Measurements from ENCODE around the gene PRSS23.

PRSS23 gene

DNA sequence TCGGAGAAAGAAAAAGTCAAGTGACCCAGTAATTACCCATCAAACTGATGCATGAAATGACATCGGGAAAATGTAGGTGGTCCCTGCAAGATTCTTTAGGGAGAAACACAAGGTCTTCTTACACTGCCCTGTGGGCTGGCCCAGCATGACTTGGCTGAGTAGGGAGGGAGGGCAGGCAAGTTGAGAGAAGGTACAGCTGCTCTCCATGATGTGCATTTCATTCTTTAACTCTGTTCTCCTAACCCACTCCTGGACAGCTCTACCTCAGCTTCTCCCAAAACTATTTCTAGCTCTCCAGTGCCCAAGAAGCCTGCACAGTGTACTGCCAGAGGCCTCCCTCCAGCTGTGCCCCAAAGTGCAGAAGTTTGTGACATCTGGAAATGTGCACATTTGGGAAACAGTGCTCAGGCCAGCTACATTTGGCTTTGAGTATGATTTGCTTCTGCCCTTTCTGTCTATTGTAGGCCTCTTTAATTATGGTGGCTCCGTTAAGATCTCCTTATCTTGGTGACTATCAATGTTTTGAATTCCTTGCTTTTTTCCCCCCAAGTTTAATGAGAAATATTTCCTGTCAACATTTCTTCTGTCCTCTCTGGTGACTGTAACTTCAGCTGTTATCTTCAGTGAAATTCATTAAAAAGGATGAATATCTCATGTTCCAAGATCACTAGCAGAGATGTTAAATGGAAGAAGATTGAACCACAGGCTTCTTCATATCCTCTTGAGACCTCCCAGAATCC, 26.7 kb upstream of the PRSS23 start:
- no peak for DNase-seq (ENCODE audit: extremely low read depth, insufficient read length)
- TF ChIP-seq, protein P1, sequence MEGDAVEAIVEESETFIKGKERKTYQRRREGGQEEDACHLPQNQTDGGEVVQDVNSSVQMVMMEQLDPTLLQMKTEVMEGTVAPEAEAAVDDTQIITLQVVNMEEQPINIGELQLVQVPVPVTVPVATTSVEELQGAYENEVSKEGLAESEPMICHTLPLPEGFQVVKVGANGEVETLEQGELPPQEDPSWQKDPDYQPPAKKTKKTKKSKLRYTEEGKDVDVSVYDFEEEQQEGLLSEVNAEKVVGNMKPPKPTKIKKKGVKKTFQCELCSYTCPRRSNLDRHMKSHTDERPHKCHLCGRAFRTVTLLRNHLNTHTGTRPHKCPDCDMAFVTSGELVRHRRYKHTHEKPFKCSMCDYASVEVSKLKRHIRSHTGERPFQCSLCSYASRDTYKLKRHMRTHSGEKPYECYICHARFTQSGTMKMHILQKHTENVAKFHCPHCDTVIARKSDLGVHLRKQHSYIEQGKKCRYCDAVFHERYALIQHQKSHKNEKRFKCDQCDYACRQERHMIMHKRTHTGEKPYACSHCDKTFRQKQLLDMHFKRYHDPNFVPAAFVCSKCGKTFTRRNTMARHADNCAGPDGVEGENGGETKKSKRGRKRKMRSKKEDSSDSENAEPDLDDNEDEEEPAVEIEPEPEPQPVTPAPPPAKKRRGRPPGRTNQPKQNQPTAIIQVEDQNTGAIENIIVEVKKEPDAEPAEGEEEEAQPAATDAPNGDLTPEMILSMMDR (IDR thresholded peaks at IDR 0.05; ENCODE audit: insufficient read depth, low read length, poor library complexity, severe bottlenecking): no peak
- no peak overlapping the region for H3K4me3 ChIP-seq (replicated peaks; ENCODE audit: low read depth, low read length)
- no peaks in the 10 kb centered on the region for H3K36me3 ChIP-seq (ENCODE audit: control insufficient read depth, insufficient read depth, low read length)
- H3K27me3 ChIP-seq (replicated peaks; ENCODE audit: control insufficient read depth, insufficient read depth, low read length): no peaks in the 10 kb centered on the region

DNA sequence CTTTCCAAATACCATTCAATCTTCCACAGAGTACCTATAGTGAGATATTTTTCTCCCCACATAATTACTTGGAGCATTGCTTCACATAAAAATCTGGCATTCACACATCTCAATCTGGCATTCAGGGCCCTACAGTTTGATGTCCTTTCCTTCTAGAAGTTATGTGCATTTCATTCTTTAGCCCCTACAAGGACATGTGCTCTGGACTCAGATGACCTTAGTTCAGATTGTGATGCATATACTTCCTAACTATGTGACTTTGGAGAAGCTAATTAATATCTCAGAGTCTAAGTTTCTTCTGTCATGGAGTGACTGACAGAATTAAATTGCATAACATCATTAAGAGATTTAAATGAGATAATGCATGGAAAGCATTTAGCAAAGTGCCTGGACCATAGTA, 25.9 kb upstream of the PRSS23 start:
- TF ChIP-seq, protein P1 (IDR thresholded peaks at IDR 0.05; ENCODE audit: insufficient read depth, low read length, poor library complexity, severe bottlenecking): no peak

DNA sequence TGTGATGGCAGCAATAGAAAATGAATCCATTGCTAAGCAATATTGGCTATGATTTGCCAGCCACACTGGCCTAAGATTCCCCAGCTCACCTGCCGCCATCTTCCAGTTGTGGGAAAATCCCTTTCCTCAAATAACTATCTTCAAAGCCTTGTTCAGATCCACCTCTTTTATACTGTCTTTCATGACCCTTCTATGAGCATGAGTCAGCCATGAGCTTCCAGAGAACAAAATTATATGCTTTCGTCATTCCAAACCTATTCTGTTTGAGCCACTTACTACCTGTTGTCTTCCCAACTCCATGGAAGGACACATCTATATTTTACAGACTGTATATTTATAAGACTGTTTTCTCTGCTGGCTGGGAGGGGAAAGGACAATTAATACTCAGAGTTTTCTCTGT, 25.0 kb upstream of the PRSS23 start:
- no peaks in the 10 kb centered on the region for H3K27me3 ChIP-seq (replicated peaks; ENCODE audit: control insufficient read depth, insufficient read depth, low read length)
- H3K4me3 ChIP-seq (replicated peaks; ENCODE audit: low read depth, low read length): no peak overlapping the region
- TF ChIP-seq, protein P1 (IDR thresholded peaks at IDR 0.05; ENCODE audit: insufficient read depth, low read length, poor library complexity, severe bottlenecking): no peak
- DNase-seq (ENCODE audit: extremely low read depth, insufficient read length): no peak
- no peaks in the 10 kb centered on the region for H3K36me3 ChIP-seq (ENCODE audit: control insufficient read depth, insufficient read depth, low read length)

More for the DNA sequence above, 25.9 kb upstream of the PRSS23 start:
- no peak for DNase-seq (ENCODE audit: extremely low read depth, insufficient read length)
- Histone ChIP-seq H3K27me3 (replicated peaks; ENCODE audit: control insufficient read depth, insufficient read depth, low read length) (no peaks in the 10 kb centered on the region), H3K4me3 (replicated peaks; ENCODE audit: low read depth, low read length) (no peak overlapping the region), H3K36me3 (ENCODE audit: control insufficient read depth, insufficient read depth, low read length) (no peaks in the 10 kb centered on the region)

DNA sequence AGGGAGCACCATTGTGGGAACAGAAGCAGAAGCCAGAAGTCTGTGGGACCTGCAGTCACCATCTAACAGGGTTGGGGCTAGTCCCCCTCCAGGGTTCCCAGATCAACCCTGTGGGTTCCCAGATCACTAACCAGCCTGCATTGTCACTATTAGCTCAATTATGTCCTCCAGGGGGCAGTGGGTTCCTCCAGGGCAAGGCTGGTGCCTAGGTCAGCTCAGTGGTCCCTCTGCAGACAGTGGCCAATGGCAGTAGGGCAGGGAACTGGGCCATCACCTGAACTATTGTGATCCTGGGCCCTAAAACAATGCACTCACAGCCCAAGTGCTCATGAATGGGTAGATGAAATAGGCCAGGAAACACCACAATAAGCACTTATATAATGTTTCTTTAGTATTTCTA, 18.8 kb upstream of the PRSS23 start:
- TF ChIP-seq, protein P1 (IDR thresholded peaks at IDR 0.05; ENCODE audit: insufficient read depth, low read length, poor library complexity, severe bottlenecking): no peak
- Histone ChIP-seq H3K36me3 (ENCODE audit: control insufficient read depth, insufficient read depth, low read length) (no peaks in the 10 kb centered on the region), H3K27me3 (replicated peaks; ENCODE audit: control insufficient read depth, insufficient read depth, low read length) (no peaks in the 10 kb centered on the region), H3K4me3 (replicated peaks; ENCODE audit: low read depth, low read length) (no peak overlapping the region)
- DNase-seq (ENCODE audit: extremely low read depth, insufficient read length): no peak

DNA sequence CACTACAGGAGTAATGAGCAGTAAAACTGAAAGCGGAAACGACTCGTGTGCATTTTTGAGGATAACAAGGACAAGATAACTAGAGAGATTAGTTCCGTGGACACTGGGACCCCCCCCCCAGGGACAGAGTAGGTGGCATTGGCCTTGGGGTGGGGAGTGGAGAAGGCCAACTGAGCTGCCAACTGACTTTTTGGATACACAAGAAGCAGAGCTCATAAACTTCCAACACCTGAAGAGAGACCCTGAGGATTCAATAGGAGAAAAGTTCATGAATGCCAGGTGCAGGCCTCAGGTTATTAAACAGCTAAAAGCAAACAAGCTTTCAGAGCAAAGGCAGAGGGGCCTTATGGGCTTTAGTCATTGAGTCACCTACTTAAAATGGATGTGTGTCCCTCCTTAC, 17.6 kb upstream of the PRSS23 start:
- no peak overlapping the region for H3K4me3 ChIP-seq (replicated peaks; ENCODE audit: low read depth, low read length)

More for the DNA sequence above, 17.6 kb upstream of the PRSS23 start:
- H3K27me3 ChIP-seq (replicated peaks; ENCODE audit: control insufficient read depth, insufficient read depth, low read length): no peaks in the 10 kb centered on the region
- H3K36me3 ChIP-seq (ENCODE audit: control insufficient read depth, insufficient read depth, low read length): no peaks in the 10 kb centered on the region
- DNase-seq (ENCODE audit: extremely low read depth, insufficient read length): no peak
- TF ChIP-seq, protein P1 (IDR thresholded peaks at IDR 0.05; ENCODE audit: insufficient read depth, low read length, poor library complexity, severe bottlenecking): no peak

Measured in GM06990 (cell line).